A549 (cell line): ENCODE data around the gene CAMTA1.

Experiments
- BHLHE40 ChIP-seq: IDR thresholded peaks from 2 replicates; pipeline ENCODE4 v1.6.1; 2012; ENCODE audit warnings: low read depth, low read length, inconsistent platforms
- CHD2 ChIP-seq: fragments of 150-350 bp; IDR thresholded peaks from 2 replicates; pipeline ENCODE4 v1.6.1; 2014; ENCODE audit warnings: low read length; ENCODE audit not compliant: partially characterized antibody
- EHMT2 ChIP-seq: fragments of 200-600 bp; sonication (generic); IDR thresholded peaks from 2 replicates; pipeline ENCODE4 v1.6.1; 2016; ENCODE audit warnings: antibody characterized with exemption, low read depth, mild to moderate bottlenecking, moderate library complexity
- EP300 ChIP-seq, 2 experiments: fragments of >200 bp; sonication (Bioruptor Twin); formaldehyde crosslinking; IDR thresholded peaks; 2 replicates in 1 of 2; 3 replicates in 1 of 2; pipeline ENCODE4 v1.6.1; 2016 to 2017
- HDAC2 ChIP-seq: fragments of 200-600 bp; sonication (generic); IDR thresholded peaks from 2 replicates; pipeline ENCODE4 v1.6.1; 2016
- JUN ChIP-seq, 2 experiments: fragments of >200 bp; sonication (Bioruptor Twin); formaldehyde crosslinking; IDR thresholded peaks; 2 replicates in 1 of 2; 3 replicates in 1 of 2; pipeline ENCODE4 v1.6.1; 2016 to 2017
- KDM1A ChIP-seq: fragments of 200-600 bp; sonication (generic); IDR thresholded peaks from 2 replicates; pipeline ENCODE4 v1.6.1; 2016; ENCODE audit warnings: low read depth, mild to moderate bottlenecking
- NPAS2 ChIP-seq: fragments of 250-450 bp; sonication (Bioruptor Pico); IDR thresholded peaks from 2 replicates; pipeline ENCODE4 v1.8.0; 2022; ENCODE audit warnings: mild to moderate bottlenecking, moderate library complexity, borderline replicate concordance
- PBX3 ChIP-seq: IDR thresholded peaks from 2 replicates; pipeline ENCODE4 v1.6.1; 2012
- POLR2A ChIP-seq: IDR thresholded peaks from 2 replicates; pipeline ENCODE4 v1.6.1; 2012; ENCODE audit warnings: mild to moderate bottlenecking, low read length
- POLR2AphosphoS2 ChIP-seq: conservative IDR thresholded peaks from 2 replicates; pipeline ENCODE4 v1.6.1; 2012; ENCODE audit warnings: low read length, improper control_type of control experiment, inconsistent platforms
- ZFP36 ChIP-seq: fragments of 450-650 bp; IDR thresholded peaks from 2 replicates; pipeline ENCODE4 v1.6.1; 2014; ENCODE audit warnings: borderline replicate concordance; ENCODE audit not compliant: partially characterized antibody
- TF ChIP-seq, protein P1 (sequence below): fragments of >200 bp; sonication (Bioruptor Twin); formaldehyde crosslinking; IDR thresholded peaks from 3 replicates; pipeline ENCODE4 v1.5.1; 2016

DNA sequence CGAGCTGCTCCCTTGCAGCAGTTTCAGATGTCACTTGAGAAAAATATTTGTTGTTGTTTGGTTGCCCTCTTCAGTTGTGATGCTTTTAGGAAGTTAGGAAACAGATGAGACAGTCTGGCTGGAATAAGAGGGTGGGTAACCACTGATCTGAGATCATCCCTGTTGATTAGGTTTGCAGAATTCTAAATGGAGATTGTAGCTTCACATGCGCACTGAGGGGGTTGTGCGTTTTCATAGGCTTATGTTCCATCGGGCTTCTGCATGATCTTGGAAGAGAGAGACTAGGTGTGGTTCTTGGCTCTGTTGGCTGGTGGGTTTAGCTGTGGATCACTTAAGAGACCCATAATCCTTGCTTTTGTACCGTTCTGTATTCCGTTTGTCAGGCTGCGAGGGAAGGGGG lies 108.1 kb downstream of the CAMTA1 start:
- TF ChIP-seq, protein P1, sequence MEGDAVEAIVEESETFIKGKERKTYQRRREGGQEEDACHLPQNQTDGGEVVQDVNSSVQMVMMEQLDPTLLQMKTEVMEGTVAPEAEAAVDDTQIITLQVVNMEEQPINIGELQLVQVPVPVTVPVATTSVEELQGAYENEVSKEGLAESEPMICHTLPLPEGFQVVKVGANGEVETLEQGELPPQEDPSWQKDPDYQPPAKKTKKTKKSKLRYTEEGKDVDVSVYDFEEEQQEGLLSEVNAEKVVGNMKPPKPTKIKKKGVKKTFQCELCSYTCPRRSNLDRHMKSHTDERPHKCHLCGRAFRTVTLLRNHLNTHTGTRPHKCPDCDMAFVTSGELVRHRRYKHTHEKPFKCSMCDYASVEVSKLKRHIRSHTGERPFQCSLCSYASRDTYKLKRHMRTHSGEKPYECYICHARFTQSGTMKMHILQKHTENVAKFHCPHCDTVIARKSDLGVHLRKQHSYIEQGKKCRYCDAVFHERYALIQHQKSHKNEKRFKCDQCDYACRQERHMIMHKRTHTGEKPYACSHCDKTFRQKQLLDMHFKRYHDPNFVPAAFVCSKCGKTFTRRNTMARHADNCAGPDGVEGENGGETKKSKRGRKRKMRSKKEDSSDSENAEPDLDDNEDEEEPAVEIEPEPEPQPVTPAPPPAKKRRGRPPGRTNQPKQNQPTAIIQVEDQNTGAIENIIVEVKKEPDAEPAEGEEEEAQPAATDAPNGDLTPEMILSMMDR: no peak
- TF ChIP-seq POLR2A (no peak), JUN (IDR thresholded peaks at IDR 0.05) (no peak), BHLHE40 (no peak), EHMT2 (no peak), NPAS2 (CRISPR knock-in tag) (no peak), EP300 (IDR thresholded peaks at IDR 0.05) (no peak), PBX3 (no peak), POLR2AphosphoS2 (no peak), CHD2 (no peak), ZFP36 (no peak), KDM1A (no peak), HDAC2 (no peak)
